ENCODE data around the gene ZNF485.

The ZNF485 gene

GRCh38 chr10:43640603-43641002 lies 34.4 kb downstream of the ZNF485 start:
- H3F3A ChIP-seq (ENCODE audit: low read depth), result no peaks in the 10 kb centered on the region

DNA sequence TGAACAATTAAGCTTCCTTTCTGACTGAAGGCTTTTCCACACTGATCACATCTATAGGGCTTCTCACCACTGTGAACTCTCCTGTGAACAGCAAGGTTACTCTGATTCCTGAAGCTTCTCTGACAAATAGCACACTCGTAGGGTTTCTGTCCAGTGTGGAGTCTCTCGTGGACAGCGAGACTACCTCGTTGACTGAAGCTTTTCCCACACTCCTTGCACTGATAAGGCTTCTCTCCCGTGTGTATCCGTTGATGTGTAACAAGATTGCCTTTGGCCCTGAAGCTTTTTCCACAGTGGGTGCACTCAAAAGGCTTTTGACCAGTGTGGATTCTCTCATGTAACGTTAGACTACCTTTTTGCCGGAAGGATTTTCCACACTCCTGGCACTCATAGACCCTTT lies 38.0 kb downstream of the ZNF485 start:
- Histone ChIP-seq H3K9me2 (replicated peaks; ENCODE audit: low read depth, low read length) (no peaks in the 10 kb centered on the region), H3K4me2 (ENCODE audit: low read depth, low read length, poor library complexity, severe bottlenecking) (no peak overlapping the region), H3K9ac (ENCODE audit: low read depth, low read length, poor library complexity, severe bottlenecking) (no peak overlapping the region), H4K20me1 (ENCODE audit: insufficient read depth, low read length, poor library complexity, severe bottlenecking) (no peaks in the 10 kb centered on the region), H3K4me3 (ENCODE audit: low read length, poor library complexity, severe bottlenecking) (no peak overlapping the region), H3F3A (ENCODE audit: low read depth) (no peaks in the 10 kb centered on the region), H3K4me1 (ENCODE audit: insufficient read depth, low read length, poor library complexity, severe bottlenecking) (peaks cover 6% of the 10 kb centered on the region), H3K36me3 (ENCODE audit: insufficient read depth, low read length) (peaks cover 22% of the 10 kb centered on the region; the same call in 1 of the 2 replicates), H3K79me2 (ENCODE audit: insufficient read depth, low read length) (peaks cover 11% of the 10 kb centered on the region; the same call in 1 of the 2 replicates), H3K9me3 (ENCODE audit: insufficient read depth, low read depth, low read length) (peaks cover 37% of the 10 kb centered on the region; the same call in 1 of the 2 replicates), H3K27me3 (ENCODE audit: insufficient read depth, low read length, poor library complexity, severe bottlenecking) (no peaks in the 10 kb centered on the region), H2AFZ (ENCODE audit: low read length) (no peak overlapping the region)
- TF ChIP-seq, protein P1, sequence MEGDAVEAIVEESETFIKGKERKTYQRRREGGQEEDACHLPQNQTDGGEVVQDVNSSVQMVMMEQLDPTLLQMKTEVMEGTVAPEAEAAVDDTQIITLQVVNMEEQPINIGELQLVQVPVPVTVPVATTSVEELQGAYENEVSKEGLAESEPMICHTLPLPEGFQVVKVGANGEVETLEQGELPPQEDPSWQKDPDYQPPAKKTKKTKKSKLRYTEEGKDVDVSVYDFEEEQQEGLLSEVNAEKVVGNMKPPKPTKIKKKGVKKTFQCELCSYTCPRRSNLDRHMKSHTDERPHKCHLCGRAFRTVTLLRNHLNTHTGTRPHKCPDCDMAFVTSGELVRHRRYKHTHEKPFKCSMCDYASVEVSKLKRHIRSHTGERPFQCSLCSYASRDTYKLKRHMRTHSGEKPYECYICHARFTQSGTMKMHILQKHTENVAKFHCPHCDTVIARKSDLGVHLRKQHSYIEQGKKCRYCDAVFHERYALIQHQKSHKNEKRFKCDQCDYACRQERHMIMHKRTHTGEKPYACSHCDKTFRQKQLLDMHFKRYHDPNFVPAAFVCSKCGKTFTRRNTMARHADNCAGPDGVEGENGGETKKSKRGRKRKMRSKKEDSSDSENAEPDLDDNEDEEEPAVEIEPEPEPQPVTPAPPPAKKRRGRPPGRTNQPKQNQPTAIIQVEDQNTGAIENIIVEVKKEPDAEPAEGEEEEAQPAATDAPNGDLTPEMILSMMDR (conservative IDR thresholded peaks at IDR 0.05; ENCODE audit: low read length), result no peak
- TF ChIP-seq EZH2phosphoT487 (IDR thresholded peaks at IDR 0.05; ENCODE audit: borderline replicate concordance), result no peak

More at GRCh38 chr10:43640603-43641002, 34.4 kb downstream of the ZNF485 start:
- Histone ChIP-seq H3K4me3 (ENCODE audit: low read length, poor library complexity, severe bottlenecking) (no peak overlapping the region), H3K36me3 (ENCODE audit: insufficient read depth, low read length) (peaks cover 17% of the 10 kb centered on the region; the same call in 1 of the 2 replicates), H3K79me2 (ENCODE audit: insufficient read depth, low read length) (no peaks in the 10 kb centered on the region), H3K9ac (ENCODE audit: low read depth, low read length, poor library complexity, severe bottlenecking) (no peak overlapping the region), H3K9me3 (ENCODE audit: insufficient read depth, low read depth, low read length) (peaks cover 33% of the 10 kb centered on the region; the same call in 1 of the 2 replicates), H3K4me1 (ENCODE audit: insufficient read depth, low read length, poor library complexity, severe bottlenecking) (no peaks in the 10 kb centered on the region), H2AFZ (ENCODE audit: low read length) (no peak overlapping the region), H3K27me3 (ENCODE audit: insufficient read depth, low read length, poor library complexity, severe bottlenecking) (no peaks in the 10 kb centered on the region), H3K4me2 (ENCODE audit: low read depth, low read length, poor library complexity, severe bottlenecking) (no peak overlapping the region), H4K20me1 (ENCODE audit: insufficient read depth, low read length, poor library complexity, severe bottlenecking) (no peaks in the 10 kb centered on the region), H3K9me2 (replicated peaks; ENCODE audit: low read depth, low read length) (no peaks in the 10 kb centered on the region)
- TF ChIP-seq EZH2phosphoT487 (IDR thresholded peaks at IDR 0.05; ENCODE audit: borderline replicate concordance), result no peak
- TF ChIP-seq, protein P1 (conservative IDR thresholded peaks at IDR 0.05; ENCODE audit: low read length), result no peak

- H3K9ac ChIP-seq (ENCODE audit: low read depth, low read length, poor library complexity, severe bottlenecking), result no peak overlapping the region
- H3K4me3 ChIP-seq (ENCODE audit: low read length, poor library complexity, severe bottlenecking), result no peak overlapping the region
- H3K9me3 ChIP-seq (ENCODE audit: insufficient read depth, low read depth, low read length), result peaks cover 37% of the 10 kb centered on the region; the same call in 1 of the 2 replicates
- peaks cover 22% of the 10 kb centered on the region; the same call in 1 of the 2 replicates for H3K36me3 ChIP-seq (ENCODE audit: insufficient read depth, low read length)
- H3K9me2 ChIP-seq (replicated peaks; ENCODE audit: low read depth, low read length), result no peaks in the 10 kb centered on the region
- H3K79me2 ChIP-seq (ENCODE audit: insufficient read depth, low read length), result peaks cover 11% of the 10 kb centered on the region; the same call in 1 of the 2 replicates
- H4K20me1 ChIP-seq (ENCODE audit: insufficient read depth, low read length, poor library complexity, severe bottlenecking), result no peaks in the 10 kb centered on the region
- TF ChIP-seq, protein P1 (conservative IDR thresholded peaks at IDR 0.05; ENCODE audit: low read length), result no peak
- no peak for TF ChIP-seq EZH2phosphoT487 (IDR thresholded peaks at IDR 0.05; ENCODE audit: borderline replicate concordance)
- peaks cover 6% of the 10 kb centered on the region for H3K4me1 ChIP-seq (ENCODE audit: insufficient read depth, low read length, poor library complexity, severe bottlenecking)
- H3K27me3 ChIP-seq (ENCODE audit: insufficient read depth, low read length, poor library complexity, severe bottlenecking), result no peaks in the 10 kb centered on the region
- no peak overlapping the region for H3K4me2 ChIP-seq (ENCODE audit: low read depth, low read length, poor library complexity, severe bottlenecking)
- no peaks in the 10 kb centered on the region for H3F3A ChIP-seq (ENCODE audit: low read depth)
- H2AFZ ChIP-seq (ENCODE audit: low read length), result no peak overlapping the region
Observed at GRCh38 chr10:43645866-43646265, 39.6 kb downstream of the ZNF485 start.
